IgD-negative memory B cell (primary cell): ENCODE results near the gene CFAP91. TPM values are rescaled to one million over a fixed set of nuclear protein-coding genes. Genes with fewer than 3 reads are reported as not detected.
"Not testable (repeated sequence)": the region's sequence is repeated elsewhere in the genome, so short reads cannot be mapped to it uniquely, and the experiment has no call there.

ENCODE experiments used
- H3K27ac Mint-ChIP-seq, 3 donors: one replicate each; pipeline ENCODE4 v1.8.0; 2020 to 2022; ENCODE audit warnings: mild to moderate bottlenecking in 3 of 3, mixed read lengths in 3 of 3, moderate library complexity in 1 of 3
- H3K27me3 Mint-ChIP-seq: one replicate; pipeline ENCODE4 v1.8.0; 2021; ENCODE audit warnings: mixed read lengths
- H3K36me3 Mint-ChIP-seq: one replicate; pipeline ENCODE4 v1.8.0; 2020; ENCODE audit warnings: mild to moderate bottlenecking, mixed read lengths
- H3K4me1 Mint-ChIP-seq, 3 donors: one replicate each; pipeline ENCODE4 v1.8.0; 2020 to 2022; ENCODE audit warnings: mixed read lengths in 3 of 3, mild to moderate bottlenecking in 1 of 3
- H3K4me3 Mint-ChIP-seq, 4 donors: one replicate each; pipeline ENCODE4 v1.8.0; 2020 to 2022; ENCODE audit warnings: mild to moderate bottlenecking in 4 of 4, mixed read lengths in 4 of 4, moderate library complexity in 3 of 4
- H3K9me3 Mint-ChIP-seq, 3 donors: one replicate each; pipeline ENCODE4 v1.8.0; 2020 to 2021; ENCODE audit warnings: mixed read lengths in 3 of 3, mild to moderate bottlenecking in 1 of 3
- polyA plus RNA-seq: library from polyadenylated mRNA; unstranded; fragments of 300-500 nt; fragmentation: Illumina TruSeq; gene quantifications from one replicate; pipeline ENCODE4 v1.2.3, GENCODE V29; 2021

CFAP91 gene
- polyA plus RNA-seq, 1 donor from 2014 or later, result not detected

- no peaks in the 10 kb centered on the region for H3K9me3 Mint-ChIP-seq
- peaks cover 2% of the 10 kb centered on the region for H3K27me3 Mint-ChIP-seq
- H3K4me3 Mint-ChIP-seq, result peak overlapping the region in 1 of 4 donors; percentile 63
- peak overlapping the region in 1 of 3 donors; percentile 25 for H3K27ac Mint-ChIP-seq
- peaks cover 22 to 24% (median 23%) of the 10 kb centered on the region in 3 donors for H3K4me1 Mint-ChIP-seq
- H3K36me3 Mint-ChIP-seq, result peaks cover 2% of the 10 kb centered on the region
Measured at GRCh38 chr3:119672776-119673175, 30.0 kb upstream of the CFAP91 start.

GRCh38 chr3:119673875-119674274 is 28.9 kb upstream of the CFAP91 start:
- Mint-ChIP-seq H3K9me3 (no peaks in the 10 kb centered on the region), H3K4me1 (peaks cover 22 to 24% (median 24%) of the 10 kb centered on the region in 3 donors), H3K4me3 (no peak overlapping the region), H3K27me3 (peaks cover 2% of the 10 kb centered on the region), H3K27ac (no peak overlapping the region), H3K36me3 (peaks cover 2% of the 10 kb centered on the region)

GRCh38 chr3:119675188-119675874 is 27.5 kb upstream of the CFAP91 start:
- Mint-ChIP-seq H3K4me3 (peak overlapping the region; percentile 72 to 97 (median 91)), H3K4me1 (peaks cover 22 to 24% (median 24%) of the 10 kb centered on the region in 3 donors), H3K27ac (peak overlapping the region in 2 of 3 donors; percentile 84 to 97), H3K27me3 (peaks cover 2% of the 10 kb centered on the region), H3K9me3 (no peaks in the 10 kb centered on the region), H3K36me3 (peaks cover 2% of the 10 kb centered on the region)

- H3K27ac Mint-ChIP-seq, result peak overlapping the region; percentile 84 to 97 (median 86)
- H3K4me3 Mint-ChIP-seq, result peak overlapping the region; percentile 72 to 97 (median 91)
- peaks cover 2% of the 10 kb centered on the region for H3K27me3 Mint-ChIP-seq
- H3K36me3 Mint-ChIP-seq, result peaks cover 2% of the 10 kb centered on the region
- H3K9me3 Mint-ChIP-seq, result no peaks in the 10 kb centered on the region
- H3K4me1 Mint-ChIP-seq, result peaks cover 22 to 24% (median 24%) of the 10 kb centered on the region in 3 donors
Measured at GRCh38 chr3:119676020-119676419, 26.8 kb upstream of the CFAP91 start.

GRCh38 chr3:119676771-119677640 is 25.8 kb upstream of the CFAP91 start, which contains the start of gene COX17:
Gene COX17, minus strand, starts transcription at chr3:119677406. Its CDS starts 96 bp downstream, at chr3:119677310.
- peak within 1 kb of the TSS; percentile 72 to 97 (median 91) for H3K4me3 Mint-ChIP-seq
- H3K4me1 Mint-ChIP-seq, result peaks cover 22 to 24% (median 23%) of the 10 kb centered on the region in 3 donors
- no peaks in the 10 kb centered on the region for H3K9me3 Mint-ChIP-seq
- peaks cover 2% of the 10 kb centered on the region for H3K27me3 Mint-ChIP-seq
- peaks cover 2% of the 10 kb centered on the region for H3K36me3 Mint-ChIP-seq
- peak within 1 kb of the TSS; percentile 84 to 99 (median 97) for H3K27ac Mint-ChIP-seq

- peaks cover 2% of the 10 kb centered on the region for H3K36me3 Mint-ChIP-seq
- no peaks in the 10 kb centered on the region for H3K9me3 Mint-ChIP-seq
- peaks cover 19 to 22% (median 22%) of the 10 kb centered on the region in 3 donors for H3K4me1 Mint-ChIP-seq
- H3K4me3 Mint-ChIP-seq, result peak overlapping the region; percentile 72 to 97 (median 91)
- peak overlapping the region; percentile 84 to 99 (median 97) for H3K27ac Mint-ChIP-seq
- H3K27me3 Mint-ChIP-seq, result peaks cover 2% of the 10 kb centered on the region
Measured at GRCh38 chr3:119677641-119677934, 25.2 kb upstream of the CFAP91 start.

GRCh38 chr3:119678209-119678608 is 24.6 kb upstream of the CFAP91 start:
- peak overlapping the region in 1 of 3 donors; percentile 97 for H3K27ac Mint-ChIP-seq

GRCh38 chr3:119679874-119680273 is 22.9 kb upstream of the CFAP91 start:
- no peaks in the 10 kb centered on the region for H3K36me3 Mint-ChIP-seq
- H3K4me1 Mint-ChIP-seq, result peaks cover 16 to 21% (median 20%) of the 10 kb centered on the region in 3 donors
- H3K27ac Mint-ChIP-seq, result no peak overlapping the region
- no peaks in the 10 kb centered on the region for H3K9me3 Mint-ChIP-seq
- peaks cover 2% of the 10 kb centered on the region for H3K27me3 Mint-ChIP-seq
- no peak overlapping the region for H3K4me3 Mint-ChIP-seq

More at GRCh38 chr3:119678209-119678608, 24.6 kb upstream of the CFAP91 start:
- H3K4me3 Mint-ChIP-seq, result peak overlapping the region in 1 of 4 donors; percentile 60
- H3K36me3 Mint-ChIP-seq, H3K27me3 Mint-ChIP-seq, H3K9me3 Mint-ChIP-seq: not testable (repeated sequence)
- H3K4me1 Mint-ChIP-seq, result peaks cover 19 to 22% (median 22%) of the 10 kb centered on the region in 3 donors

- H3K9me3 Mint-ChIP-seq, result no peaks in the 10 kb centered on the region
- no peaks in the 10 kb centered on the region for H3K36me3 Mint-ChIP-seq
- peak overlapping the region in 1 of 3 donors; percentile 13 for H3K27ac Mint-ChIP-seq
- H3K4me3 Mint-ChIP-seq, result no peak overlapping the region
- H3K4me1 Mint-ChIP-seq, result peaks cover 6 to 11% (median 7%) of the 10 kb centered on the region in 3 donors
- H3K27me3 Mint-ChIP-seq, result peaks cover 2% of the 10 kb centered on the region
Measured at GRCh38 chr3:119681279-119681678, 21.5 kb upstream of the CFAP91 start.

GRCh38 chr3:119683421-119683820 is 19.4 kb upstream of the CFAP91 start:
- Mint-ChIP-seq H3K27ac (no peak overlapping the region), H3K27me3 (no peaks in the 10 kb centered on the region), H3K9me3 (peaks cover 0 to 7% (median 0%) of the 10 kb centered on the region in 3 donors), H3K4me3 (no peak overlapping the region), H3K4me1 (no peaks in the 10 kb centered on the region), H3K36me3 (no peaks in the 10 kb centered on the region)

GRCh38 chr3:119690043-119690656 is 12.7 kb upstream of the CFAP91 start:
- Mint-ChIP-seq H3K9me3 (peaks cover 0 to 7% (median 0%) of the 10 kb centered on the region in 3 donors), H3K4me3 (no peak overlapping the region), H3K4me1 (no peaks in the 10 kb centered on the region), H3K27me3 (no peaks in the 10 kb centered on the region), H3K27ac (no peak overlapping the region), H3K36me3 (no peaks in the 10 kb centered on the region)

GRCh38 chr3:119695480-119695879 is 7.3 kb upstream of the CFAP91 start:
- H3K27ac Mint-ChIP-seq, result no peak overlapping the region
- no peaks in the 10 kb centered on the region for H3K27me3 Mint-ChIP-seq
- no peaks in the 10 kb centered on the region for H3K36me3 Mint-ChIP-seq
- peaks cover 10 to 26% (median 17%) of the 10 kb centered on the region in 3 donors for H3K4me1 Mint-ChIP-seq
- H3K4me3 Mint-ChIP-seq, result no peak overlapping the region
- no peaks in the 10 kb centered on the region for H3K9me3 Mint-ChIP-seq

- H3K27ac Mint-ChIP-seq, result peak overlapping the region in 2 of 3 donors; percentile 56 to 93
- no peaks in the 10 kb centered on the region for H3K27me3 Mint-ChIP-seq
- H3K36me3 Mint-ChIP-seq, result no peaks in the 10 kb centered on the region
- no peaks in the 10 kb centered on the region for H3K9me3 Mint-ChIP-seq
- H3K4me3 Mint-ChIP-seq, result no peak overlapping the region
- peaks cover 18 to 30% (median 30%) of the 10 kb centered on the region in 3 donors for H3K4me1 Mint-ChIP-seq
Measured at GRCh38 chr3:119697394-119697793, 5.4 kb upstream of the CFAP91 start.

- Mint-ChIP-seq H3K36me3 (no peaks in the 10 kb centered on the region), H3K4me3 (peak overlapping the region; percentile 46 to 74 (median 60)), H3K27me3 (peaks cover 1% of the 10 kb centered on the region), H3K27ac (peak overlapping the region; percentile 81 to 95 (median 89)), H3K9me3 (no peaks in the 10 kb centered on the region), H3K4me1 (peaks cover 23 to 34% (median 33%) of the 10 kb centered on the region in 3 donors)
Measured at GRCh38 chr3:119700269-119700919, 2.4 kb upstream of the CFAP91 start.
